Measurements from ENCODE around the gene FHIP1A.

The FHIP1A gene

DNA sequence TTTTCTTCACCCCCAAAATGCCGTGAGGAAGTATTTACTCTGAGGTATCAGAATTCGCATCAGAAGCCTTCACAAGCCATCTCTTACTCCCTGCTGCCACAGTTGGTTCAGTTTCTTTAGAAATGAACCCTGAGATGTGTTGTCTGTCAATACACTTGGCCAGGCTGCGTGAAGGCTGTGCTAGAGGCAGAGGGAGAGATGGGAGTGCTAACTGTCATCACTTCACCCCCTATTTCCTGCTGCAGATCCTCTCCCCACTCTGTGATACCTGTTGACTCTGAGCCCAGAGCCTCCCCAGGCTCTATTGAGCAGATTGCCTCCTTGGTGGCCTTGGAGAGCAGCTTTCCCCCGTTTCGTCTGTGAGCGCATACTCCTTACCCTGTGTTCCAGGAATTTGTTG lies 34.8 kb downstream of the FHIP1A start:
- Histone ChIP-seq H3K4me3 (ENCODE audit: low read depth, low read length) (no peak overlapping the region), H3K27ac (ENCODE audit: extremely low read depth, low read depth, low read length) (no peak overlapping the region), H3K9me3 (ENCODE audit: control insufficient read depth, insufficient read depth, low read depth, low read length) (no peaks in the 10 kb centered on the region), H3K4me1 (ENCODE audit: control insufficient read depth, insufficient read depth, low read length) (no peaks in the 10 kb centered on the region), H3K36me3 (ENCODE audit: control insufficient read depth in 2 of 2, insufficient read depth in 1 of 2, low read length in 2 of 2) (no peaks in the 10 kb centered on the region)
- POLR2A ChIA-PET: no interaction called here
- CTCF ChIA-PET: interaction anchor here (0.7 kb wide), 1 partner anchor 168 kb away, joined by 3 read pairs; no protein-coding TSS in a partner anchor
- TF ChIP-seq SCRT2 (tag by site-specific recombination; IDR thresholded peaks at IDR 0.05) (peak; percentile 46; the same call in 1 of the 2 replicates), ZNF561 (tag by site-specific recombination; IDR thresholded peaks at IDR 0.05; ENCODE audit: borderline replicate concordance) (no peak)

DNA sequence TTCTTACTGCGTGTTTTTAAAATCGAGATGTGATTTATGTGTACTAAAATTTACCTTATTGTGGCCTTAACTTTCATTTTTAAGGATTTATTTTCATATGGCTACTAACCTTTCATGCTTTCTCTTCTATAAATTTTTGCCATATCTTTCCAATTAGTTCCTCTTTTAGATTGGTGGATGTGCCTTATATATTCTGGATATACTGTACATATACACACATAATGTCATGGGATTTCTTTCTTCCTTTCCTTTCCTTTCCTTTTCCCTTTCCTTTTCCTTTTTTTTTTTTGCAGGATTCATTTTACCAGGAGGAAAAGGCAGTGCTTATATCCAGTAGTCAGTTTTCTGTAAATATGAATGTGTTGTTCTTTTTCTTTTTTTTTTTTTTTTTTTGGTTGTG lies 37.2 kb downstream of the FHIP1A start:
- Histone ChIP-seq H3K9me3 (ENCODE audit: control insufficient read depth, insufficient read depth, low read depth, low read length) (no peaks in the 10 kb centered on the region), H3K4me1 (ENCODE audit: control insufficient read depth, insufficient read depth, low read length) (no peaks in the 10 kb centered on the region), H3K4me3 (ENCODE audit: low read depth, low read length) (no peak overlapping the region), H3K27ac (ENCODE audit: extremely low read depth, low read depth, low read length) (no peak overlapping the region), H3K36me3 (ENCODE audit: control insufficient read depth in 2 of 2, insufficient read depth in 1 of 2, low read length in 2 of 2) (no peaks in the 10 kb centered on the region)
- CTCF ChIA-PET: no interaction called here
- TF ChIP-seq ZNF239 (tag by site-specific recombination; IDR thresholded peaks at IDR 0.05) (no peak), ZNF146 (tag by site-specific recombination; IDR thresholded peaks at IDR 0.05) (no peak), PRDM1 (tag by site-specific recombination; IDR thresholded peaks at IDR 0.05) (peak; percentile 92)
- POLR2A ChIA-PET: no interaction called here

DNA sequence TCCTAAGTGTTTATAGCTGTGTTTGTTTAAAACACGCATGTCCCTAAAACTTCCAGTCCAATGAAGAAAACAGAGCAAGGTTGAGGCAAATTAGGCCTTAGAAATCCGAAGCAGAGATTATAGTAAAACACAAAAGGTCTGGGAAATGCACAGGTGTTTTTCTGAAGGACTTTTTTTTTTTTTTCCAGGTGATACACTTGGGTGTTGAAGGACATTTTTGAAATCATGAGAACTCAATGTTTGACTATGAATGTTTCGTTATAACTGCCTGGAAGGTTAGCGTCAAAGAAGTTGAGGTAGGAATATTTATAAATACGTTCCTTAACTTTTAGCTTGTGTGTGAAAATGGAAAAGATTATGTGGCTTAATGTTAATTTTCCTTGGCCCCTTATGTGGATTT lies 45.5 kb downstream of the FHIP1A start:
- H3K36me3 ChIP-seq (ENCODE audit: control insufficient read depth in 2 of 2, insufficient read depth in 1 of 2, low read length in 2 of 2): no peaks in the 10 kb centered on the region
- POLR2A ChIA-PET: no interaction called here
- H3K27ac ChIP-seq (ENCODE audit: extremely low read depth, low read depth, low read length): no peak overlapping the region
- H3K4me1 ChIP-seq (ENCODE audit: control insufficient read depth, insufficient read depth, low read length): peaks cover 26% of the 10 kb centered on the region
- CTCF ChIA-PET: interaction anchor here (0.6 to 1.1 kb wide), 4 partner anchors 77 to 338 kb away, joined by 3 to 4 read pairs (median 4); no protein-coding TSS in a partner anchor
- TF ChIP-seq ZNF585B (tag by site-specific recombination; IDR thresholded peaks at IDR 0.05) (no peak), KLF9 (tag by site-specific recombination; IDR thresholded peaks at IDR 0.05; ENCODE audit: low read depth) (no peak), ZNF596 (tag by site-specific recombination; IDR thresholded peaks at IDR 0.05) (no peak), ZNF561 (tag by site-specific recombination; IDR thresholded peaks at IDR 0.05; ENCODE audit: borderline replicate concordance) (no peak), REPIN1 (tag by site-specific recombination; IDR thresholded peaks at IDR 0.05; ENCODE audit: low read depth) (no peak)
- TF ChIP-seq, protein P1, sequence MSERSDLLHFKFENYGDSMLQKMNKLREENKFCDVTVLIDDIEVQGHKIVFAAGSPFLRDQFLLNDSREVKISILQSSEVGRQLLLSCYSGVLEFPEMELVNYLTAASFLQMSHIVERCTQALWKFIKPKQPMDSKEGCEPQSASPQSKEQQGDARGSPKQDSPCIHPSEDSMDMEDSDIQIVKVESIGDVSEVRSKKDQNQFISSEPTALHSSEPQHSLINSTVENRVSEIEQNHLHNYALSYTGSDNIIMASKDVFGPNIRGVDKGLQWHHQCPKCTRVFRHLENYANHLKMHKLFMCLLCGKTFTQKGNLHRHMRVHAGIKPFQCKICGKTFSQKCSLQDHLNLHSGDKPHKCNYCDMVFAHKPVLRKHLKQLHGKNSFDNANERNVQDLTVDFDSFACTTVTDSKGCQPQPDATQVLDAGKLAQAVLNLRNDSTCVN (tag by site-specific recombination; optimal IDR thresholded peaks at IDR 0.05): no peak
- H3K4me3 ChIP-seq (ENCODE audit: low read depth, low read length): no peak overlapping the region
- H3K9me3 ChIP-seq (ENCODE audit: control insufficient read depth, insufficient read depth, low read depth, low read length): no peaks in the 10 kb centered on the region

DNA sequence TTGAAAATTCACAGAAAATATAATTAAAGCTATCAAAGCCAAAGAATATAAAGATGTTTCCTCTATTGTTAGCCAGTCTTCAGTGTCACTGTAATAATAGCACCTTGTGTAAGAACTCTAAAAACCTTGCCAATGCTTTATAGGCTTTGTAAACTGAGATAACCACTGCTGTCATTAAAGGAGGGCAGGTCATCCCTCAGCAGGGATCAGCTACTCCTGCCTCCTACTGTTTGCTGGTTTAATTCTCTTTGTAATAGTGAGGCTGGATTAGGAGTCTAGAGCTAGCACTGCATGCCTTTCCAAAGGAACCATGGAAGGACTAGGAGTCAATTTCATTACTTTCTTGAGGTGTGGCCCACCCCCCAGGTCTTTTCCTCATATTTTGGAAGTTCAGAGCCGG lies 46.2 kb downstream of the FHIP1A start:
- Histone ChIP-seq H3K4me3 (ENCODE audit: low read depth, low read length) (no peak overlapping the region), H3K36me3 (ENCODE audit: control insufficient read depth in 2 of 2, insufficient read depth in 1 of 2, low read length in 2 of 2) (no peaks in the 10 kb centered on the region), H3K27ac (ENCODE audit: extremely low read depth, low read depth, low read length) (no peak overlapping the region), H3K4me1 (ENCODE audit: control insufficient read depth, insufficient read depth, low read length) (peaks cover 33% of the 10 kb centered on the region), H3K9me3 (ENCODE audit: control insufficient read depth, insufficient read depth, low read depth, low read length) (no peaks in the 10 kb centered on the region)
- POLR2A ChIA-PET: interaction anchor here (0.6 kb wide), 1 partner anchor 120 kb away, joined by 4 read pairs; no protein-coding TSS in a partner anchor
- CTCF ChIA-PET: interaction anchor here (0.7 kb wide), 1 partner anchor 339 kb away, joined by 3 read pairs; no protein-coding TSS in a partner anchor
- TF ChIP-seq GLIS1 (tag by site-specific recombination; IDR thresholded peaks at IDR 0.05): peak; percentile 46; the same call in 1 of the 2 replicates
- no peak for TF ChIP-seq YY1 (tag by site-specific recombination; IDR thresholded peaks at IDR 0.05)
- no peak for TF ChIP-seq ZNF423 (tag by site-specific recombination; IDR thresholded peaks at IDR 0.05)
- TF ChIP-seq, protein P2, sequence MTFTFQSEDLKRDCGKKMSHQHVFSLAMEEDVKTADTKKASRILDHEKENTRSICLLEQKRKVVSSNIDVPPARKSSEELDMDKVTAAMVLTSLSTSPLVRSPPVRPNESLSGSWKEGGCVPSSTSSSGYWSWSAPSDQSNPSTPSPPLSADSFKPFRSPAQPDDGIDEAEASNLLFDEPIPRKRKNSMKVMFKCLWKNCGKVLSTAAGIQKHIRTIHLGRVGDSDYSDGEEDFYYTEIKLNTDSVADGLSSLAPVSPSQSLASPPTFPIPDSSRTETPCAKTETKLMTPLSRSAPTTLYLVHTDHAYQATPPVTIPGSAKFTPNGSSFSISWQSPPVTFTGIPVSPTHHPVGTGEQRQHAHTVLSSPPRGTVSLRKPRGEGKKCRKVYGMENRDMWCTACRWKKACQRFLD (tag by site-specific recombination; IDR thresholded peaks at IDR 0.05): no peak
- no peak for TF ChIP-seq ZNF837 (tag by site-specific recombination; IDR thresholded peaks at IDR 0.05)
- TF ChIP-seq KLF9 (tag by site-specific recombination; IDR thresholded peaks at IDR 0.05; ENCODE audit: low read depth): no peak
- TF ChIP-seq ZNF140 (tag by site-specific recombination; IDR thresholded peaks at IDR 0.05): no peak
- 0 out of 2 replicates have a peak, but pooled peaks have one; percentile 54 for TF ChIP-seq MZF1 (tag by site-specific recombination; IDR thresholded peaks at IDR 0.05; ENCODE audit: borderline replicate concordance)
- TF ChIP-seq, protein P3, sequence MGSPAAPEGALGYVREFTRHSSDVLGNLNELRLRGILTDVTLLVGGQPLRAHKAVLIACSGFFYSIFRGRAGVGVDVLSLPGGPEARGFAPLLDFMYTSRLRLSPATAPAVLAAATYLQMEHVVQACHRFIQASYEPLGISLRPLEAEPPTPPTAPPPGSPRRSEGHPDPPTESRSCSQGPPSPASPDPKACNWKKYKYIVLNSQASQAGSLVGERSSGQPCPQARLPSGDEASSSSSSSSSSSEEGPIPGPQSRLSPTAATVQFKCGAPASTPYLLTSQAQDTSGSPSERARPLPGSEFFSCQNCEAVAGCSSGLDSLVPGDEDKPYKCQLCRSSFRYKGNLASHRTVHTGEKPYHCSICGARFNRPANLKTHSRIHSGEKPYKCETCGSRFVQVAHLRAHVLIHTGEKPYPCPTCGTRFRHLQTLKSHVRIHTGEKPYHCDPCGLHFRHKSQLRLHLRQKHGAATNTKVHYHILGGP (tag by site-specific recombination; IDR thresholded peaks at IDR 0.05): no peak
- TF ChIP-seq ZNF404 (tag by site-specific recombination; IDR thresholded peaks at IDR 0.05): no peak
- TF ChIP-seq, protein P4, sequence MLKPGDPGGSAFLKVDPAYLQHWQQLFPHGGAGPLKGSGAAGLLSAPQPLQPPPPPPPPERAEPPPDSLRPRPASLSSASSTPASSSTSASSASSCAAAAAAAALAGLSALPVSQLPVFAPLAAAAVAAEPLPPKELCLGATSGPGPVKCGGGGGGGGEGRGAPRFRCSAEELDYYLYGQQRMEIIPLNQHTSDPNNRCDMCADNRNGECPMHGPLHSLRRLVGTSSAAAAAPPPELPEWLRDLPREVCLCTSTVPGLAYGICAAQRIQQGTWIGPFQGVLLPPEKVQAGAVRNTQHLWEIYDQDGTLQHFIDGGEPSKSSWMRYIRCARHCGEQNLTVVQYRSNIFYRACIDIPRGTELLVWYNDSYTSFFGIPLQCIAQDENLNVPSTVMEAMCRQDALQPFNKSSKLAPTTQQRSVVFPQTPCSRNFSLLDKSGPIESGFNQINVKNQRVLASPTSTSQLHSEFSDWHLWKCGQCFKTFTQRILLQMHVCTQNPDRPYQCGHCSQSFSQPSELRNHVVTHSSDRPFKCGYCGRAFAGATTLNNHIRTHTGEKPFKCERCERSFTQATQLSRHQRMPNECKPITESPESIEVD (tag by site-specific recombination; IDR thresholded peaks at IDR 0.05): peak; percentile 76
